Measurements from ENCODE around the gene PITPNB.

The PITPNB gene

GRCh38 chr22:27853424-27853823, 65.6 kb downstream of the PITPNB start:
- no peak for DNase-seq

GRCh38 chr22:27851974-27852746, 66.9 kb downstream of the PITPNB start:
- no peak for DNase-seq

- DNase-seq, result no peak
Measured at GRCh38 chr22:27850000-27850521, 69.0 kb downstream of the PITPNB start.

GRCh38 chr22:27848005-27848404, 71.1 kb downstream of the PITPNB start:
- no peak for DNase-seq

GRCh38 chr22:27846910-27847309, 72.1 kb downstream of the PITPNB start:
- DNase-seq, result no peak

- DNase-seq, result no peak
Measured at GRCh38 chr22:27846248-27846757, 72.8 kb downstream of the PITPNB start.

GRCh38 chr22:27845644-27846043, 73.4 kb downstream of the PITPNB start:
- DNase-seq, result no peak

GRCh38 chr22:27844656-27845591, 74.1 kb downstream of the PITPNB start:
- no peak for DNase-seq

GRCh38 chr22:27844256-27844655, 74.8 kb downstream of the PITPNB start:
- DNase-seq, result no peak

- no peak for DNase-seq
Measured at GRCh38 chr22:27843441-27843840, 75.6 kb downstream of the PITPNB start.

GRCh38 chr22:27842669-27843431, 76.2 kb downstream of the PITPNB start:
- no peak for DNase-seq

- DNase-seq, result no peak
Measured at GRCh38 chr22:27842201-27842600, 76.9 kb downstream of the PITPNB start.

- DNase-seq, result no peak
Measured at GRCh38 chr22:27840436-27840835, 78.6 kb downstream of the PITPNB start.

GRCh38 chr22:27839057-27839660, 79.9 kb downstream of the PITPNB start:
- no peak for DNase-seq

- no peak for DNase-seq
Measured at GRCh38 chr22:27836181-27836580, 82.9 kb downstream of the PITPNB start.

GRCh38 chr22:27835446-27835845, 83.6 kb downstream of the PITPNB start:
- no peak for DNase-seq

- DNase-seq, result no peak
Measured at GRCh38 chr22:27834364-27835185, 84.5 kb downstream of the PITPNB start.

- no peak for DNase-seq
Measured at GRCh38 chr22:27833803-27834202, 85.3 kb downstream of the PITPNB start.

- DNase-seq, result no peak
Measured at GRCh38 chr22:27832606-27833005, 86.5 kb downstream of the PITPNB start.

- DNase-seq, result no peak
Measured at GRCh38 chr22:27829620-27830019, 89.4 kb downstream of the PITPNB start.
